H1 (cell line): Measurements from ENCODE around the gene KCNT1.

Experiments used
- ASH2L ChIP-seq: fragments of 200-600, 300-600 bp; sonication (generic); IDR thresholded peaks from one replicate; pipeline ENCODE4 v1.7.1; 2017; ENCODE audit warnings: low read length
- CEBPB ChIP-seq: IDR thresholded peaks from 2 replicates; pipeline ENCODE4 v1.6.1; 2012; ENCODE audit warnings: low read depth, low read length
- CHD2 ChIP-seq: IDR thresholded peaks from 2 replicates; pipeline ENCODE4 v1.6.1; 2012; ENCODE audit warnings: low read length, improper control_type of control experiment
- EP300 ChIP-seq, 2 experiments: IDR thresholded peaks; 1 replicate in 1 of 2; 2 replicates in 1 of 2; pipeline ENCODE4 v1.6.1; 2011 to 2012; ENCODE audit warnings: low read depth in 2 of 2, low read length in 2 of 2, mild to moderate bottlenecking in 2 of 2, borderline replicate concordance in 1 of 2, inconsistent platforms in 1 of 2, moderate library complexity in 1 of 2
- EZH2 ChIP-seq: fragments of 200-600 bp; sonication (generic); IDR thresholded peaks from 2 replicates; pipeline ENCODE4 v1.7.1; 2012; ENCODE audit warnings: low read depth, mild to moderate bottlenecking, moderate library complexity, low read length, inconsistent platforms; ENCODE audit not compliant: severe bottlenecking
- JUND ChIP-seq: IDR thresholded peaks from 2 replicates; pipeline ENCODE4 v1.6.1; 2011; ENCODE audit warnings: mild to moderate bottlenecking, improper control_type of control experiment, low read length
- POLR2A ChIP-seq, 2 experiments: IDR thresholded peaks; 1 replicate in 1 of 2; 2 replicates in 1 of 2; pipeline ENCODE4 v1.6.1; 2011; ENCODE audit warnings: low read depth in 2 of 2, low read length in 2 of 2, mild to moderate bottlenecking in 2 of 2; ENCODE audit errors: control extremely low read depth in 1 of 2
- POLR2AphosphoS5 ChIP-seq: IDR thresholded peaks from 2 replicates; pipeline ENCODE4 v1.6.1; 2011; ENCODE audit warnings: low read depth, low read length
- TBP ChIP-seq: IDR thresholded peaks from 2 replicates; pipeline ENCODE4 v1.6.1; 2011; ENCODE audit warnings: low read depth, low read length, improper control_type of control experiment
- ZNF274 ChIP-seq: IDR thresholded peaks from 2 replicates; pipeline ENCODE4 v1.7.0; 2012; ENCODE audit warnings: low read length, borderline replicate concordance; ENCODE audit errors: extremely low read depth
- TF ChIP-seq, protein P1 (sequence below), 3 experiments: IDR thresholded peaks; 1 replicate in 2 of 3; 2 replicates in 1 of 3; pipeline versions ENCODE4 v1.5.1 to v1.6.1; 2011; ENCODE audit warnings: low read length in 3 of 3, mild to moderate bottlenecking in 3 of 3, inconsistent platforms in 2 of 3, low read depth in 1 of 3, moderate library complexity in 1 of 3; ENCODE audit not compliant: insufficient read depth in 1 of 3; ENCODE audit errors: control extremely low read depth in 1 of 3
- TF ChIP-seq, protein P2 (sequence below): IDR thresholded peaks from 2 replicates; pipeline ENCODE4 v1.6.1; 2012; ENCODE audit warnings: low read length, inconsistent platforms

DNA sequence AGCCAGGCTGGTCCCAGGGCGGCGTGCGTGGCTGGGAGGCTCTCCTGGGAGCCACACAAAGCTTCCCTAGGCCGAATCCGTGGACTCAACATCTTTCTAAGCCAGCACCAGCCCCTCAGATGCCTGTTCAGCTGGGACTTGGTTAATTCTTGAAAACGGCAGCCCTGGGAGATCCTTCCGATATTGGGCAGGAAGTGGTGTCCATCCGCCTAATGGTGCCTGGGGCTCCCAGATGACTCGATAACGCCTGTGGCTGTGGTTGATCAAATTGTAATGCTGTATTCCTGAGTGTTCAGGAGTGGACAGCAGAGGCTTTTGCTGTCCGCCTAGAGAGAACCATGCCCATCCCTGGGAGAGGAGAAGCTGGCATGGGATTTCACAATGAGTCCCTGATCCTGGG, 14.1 kb downstream of the KCNT1 start:
- TF ChIP-seq JUND (no peak), ASH2L (no peak), ZNF274 (no peak), POLR2AphosphoS5 (no peak), EP300 (IDR thresholded peaks at IDR 0.05; ENCODE audit: borderline replicate concordance in 1 of 2, low read depth in 2 of 2, low read length in 2 of 2) (no peak), TBP (no peak), POLR2A (IDR thresholded peaks at IDR 0.05; ENCODE audit: control extremely low read depth in 1 of 2, low read depth in 2 of 2, low read length in 2 of 2) (no peak), CEBPB (no peak), CHD2 (no peak), EZH2 (no peak)
- TF ChIP-seq, protein P1, sequence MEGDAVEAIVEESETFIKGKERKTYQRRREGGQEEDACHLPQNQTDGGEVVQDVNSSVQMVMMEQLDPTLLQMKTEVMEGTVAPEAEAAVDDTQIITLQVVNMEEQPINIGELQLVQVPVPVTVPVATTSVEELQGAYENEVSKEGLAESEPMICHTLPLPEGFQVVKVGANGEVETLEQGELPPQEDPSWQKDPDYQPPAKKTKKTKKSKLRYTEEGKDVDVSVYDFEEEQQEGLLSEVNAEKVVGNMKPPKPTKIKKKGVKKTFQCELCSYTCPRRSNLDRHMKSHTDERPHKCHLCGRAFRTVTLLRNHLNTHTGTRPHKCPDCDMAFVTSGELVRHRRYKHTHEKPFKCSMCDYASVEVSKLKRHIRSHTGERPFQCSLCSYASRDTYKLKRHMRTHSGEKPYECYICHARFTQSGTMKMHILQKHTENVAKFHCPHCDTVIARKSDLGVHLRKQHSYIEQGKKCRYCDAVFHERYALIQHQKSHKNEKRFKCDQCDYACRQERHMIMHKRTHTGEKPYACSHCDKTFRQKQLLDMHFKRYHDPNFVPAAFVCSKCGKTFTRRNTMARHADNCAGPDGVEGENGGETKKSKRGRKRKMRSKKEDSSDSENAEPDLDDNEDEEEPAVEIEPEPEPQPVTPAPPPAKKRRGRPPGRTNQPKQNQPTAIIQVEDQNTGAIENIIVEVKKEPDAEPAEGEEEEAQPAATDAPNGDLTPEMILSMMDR (IDR thresholded peaks at IDR 0.05; ENCODE audit: control extremely low read depth in 1 of 3, insufficient read depth in 1 of 3, low read depth in 1 of 3, low read length in 3 of 3): no peak
- TF ChIP-seq, protein P2, sequence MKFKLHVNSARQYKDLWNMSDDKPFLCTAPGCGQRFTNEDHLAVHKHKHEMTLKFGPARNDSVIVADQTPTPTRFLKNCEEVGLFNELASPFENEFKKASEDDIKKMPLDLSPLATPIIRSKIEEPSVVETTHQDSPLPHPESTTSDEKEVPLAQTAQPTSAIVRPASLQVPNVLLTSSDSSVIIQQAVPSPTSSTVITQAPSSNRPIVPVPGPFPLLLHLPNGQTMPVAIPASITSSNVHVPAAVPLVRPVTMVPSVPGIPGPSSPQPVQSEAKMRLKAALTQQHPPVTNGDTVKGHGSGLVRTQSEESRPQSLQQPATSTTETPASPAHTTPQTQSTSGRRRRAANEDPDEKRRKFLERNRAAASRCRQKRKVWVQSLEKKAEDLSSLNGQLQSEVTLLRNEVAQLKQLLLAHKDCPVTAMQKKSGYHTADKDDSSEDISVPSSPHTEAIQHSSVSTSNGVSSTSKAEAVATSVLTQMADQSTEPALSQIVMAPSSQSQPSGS: no peak
